GM12864 (cell line): ENCODE data around the gene B3GAT1.
A peak's percentile ranks its signal among the peaks of the same experiment; 100 is the strongest.
"Not testable (repeated sequence)": the region's sequence is repeated elsewhere in the genome, so short reads cannot be mapped to it uniquely, and the experiment has no call there.

ENCODE experiments used
- DNase-seq: peaks from one replicate; pipeline ENCODE4 v3.0.0-alpha.2; 2011; ENCODE audit warnings: low read depth
- H3K4me3 ChIP-seq: 2 replicates; pipeline ENCODE4 v1.5.1; 2011; ENCODE audit warnings: mild to moderate bottlenecking, low read depth, low read length, control low read depth
- CTCF ChIP-seq: IDR thresholded peaks from 2 replicates; pipeline ENCODE4 v1.5.1; 2011; ENCODE audit warnings: low read depth, mild to moderate bottlenecking, moderate library complexity, low read length, control low read depth, inconsistent platforms; ENCODE audit errors: missing control alignments

B3GAT1 gene

GRCh38 chr11:134447696-134448095, 35.7 kb upstream of the B3GAT1 start:
- H3K4me3 ChIP-seq, result no peak overlapping the region
- no peak for TF ChIP-seq CTCF
- no peak for DNase-seq

- no peak for TF ChIP-seq CTCF
- DNase-seq, result no peak
- H3K4me3 ChIP-seq, result no peak overlapping the region
Observed at GRCh38 chr11:134445601-134446325, 33.7 kb upstream of the B3GAT1 start.

GRCh38 chr11:134444160-134445108, 32.4 kb upstream of the B3GAT1 start:
- peak; percentile 10 for DNase-seq
- not testable (repeated sequence) for H3K4me3 ChIP-seq

- no peak for TF ChIP-seq CTCF
- no peak overlapping the region for H3K4me3 ChIP-seq
- DNase-seq, result no peak
Observed at GRCh38 chr11:134443246-134443645, 31.2 kb upstream of the B3GAT1 start.

DNA sequence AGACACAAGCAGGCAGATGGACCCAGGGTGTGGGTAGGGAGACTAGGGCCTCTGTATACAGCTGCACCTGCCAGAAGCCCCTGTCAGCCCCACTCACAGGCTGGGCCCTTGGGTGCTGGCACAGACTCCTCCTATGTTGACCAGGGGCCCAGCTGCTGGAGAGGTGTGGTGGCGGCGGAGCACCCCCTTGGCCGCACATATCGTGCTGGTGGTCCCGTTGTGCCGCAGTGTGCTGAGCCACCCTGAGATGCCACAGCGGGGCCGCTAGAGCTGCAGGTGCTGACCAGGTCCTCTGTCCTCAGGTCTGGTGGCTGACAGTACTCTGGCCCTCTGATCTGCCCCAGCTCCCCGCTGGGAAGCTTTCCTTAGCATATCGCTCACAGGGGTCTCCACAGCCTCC, 30.2 kb upstream of the B3GAT1 start:
- no peak for TF ChIP-seq CTCF
- no peak overlapping the region for H3K4me3 ChIP-seq
- no peak for DNase-seq

GRCh38 chr11:134441706-134442105, 29.7 kb upstream of the B3GAT1 start:
- DNase-seq, result no peak
- TF ChIP-seq CTCF, result no peak
- H3K4me3 ChIP-seq, result no peak overlapping the region

- no peak overlapping the region for H3K4me3 ChIP-seq
- TF ChIP-seq CTCF, result no peak
- DNase-seq, result no peak
Observed at GRCh38 chr11:134441281-134441680, 29.2 kb upstream of the B3GAT1 start.
